Prostate gland (tissue), 2 donors: Measurements from ENCODE around the gene FAM124B. TPM values are rescaled to one million over a fixed set of nuclear protein-coding genes. Genes with fewer than 3 reads are reported as not detected.

Source experiments
- DNase-seq: peaks from one replicate; pipeline ENCODE4 v3.0.0-alpha.2; 2019; ENCODE audit warnings: low spot score
- H3K27ac ChIP-seq, 2 donors: fragments of 200-600 bp; sonication (generic); 2 replicates each; pipeline ENCODE4 v1.5.1; 2017 to 2019
- H3K27me3 ChIP-seq: fragments of 200-600 bp; sonication (generic); replicated peaks from 2 replicates; pipeline ENCODE4 v1.5.1; 2019; ENCODE audit not compliant: insufficient read depth
- H3K36me3 ChIP-seq, 2 donors: fragments of 200-600 bp; sonication (generic); 1 replicate in 1 of 2; 2 replicates in 1 of 2; pipeline versions ENCODE4 v1.5.1 to v1.8.1; 2017 to 2019
- H3K4me1 ChIP-seq: fragments of 200-600 bp; sonication (generic); replicated peaks from 2 replicates; pipeline ENCODE4 v1.5.1; 2019
- H3K4me3 ChIP-seq, 2 donors: fragments of 200-600 bp; sonication (generic); 2 replicates each; pipeline ENCODE4 v1.5.1; 2017 to 2019
- H3K9me3 ChIP-seq: fragments of 200-600 bp; sonication (generic); 2 replicates; pipeline ENCODE4 v1.5.1; 2017
- POLR2A ChIP-seq: fragments of 450-650 bp; IDR thresholded peaks from one replicate; pipeline ENCODE4 v1.6.1; 2016; ENCODE audit warnings: antibody characterized with exemption, mild to moderate bottlenecking
- POLR2AphosphoS5 ChIP-seq: sonication (generic); formaldehyde crosslinking; IDR thresholded peaks from one replicate; pipeline ENCODE4 v1.6.1; 2017; ENCODE audit warnings: antibody characterized with exemption
- WGBS: methylation state at CpG from one replicate; pipeline ENCODE4 v1.1.5; 2018; 5-methylcytosine and 5-hydroxymethylcytosine counted together
- intact Hi-C: fragments of 100-400 bp; cut with DNase I; formaldehyde crosslinking; loops from one replicate; pipeline ENCODE4 v1.14.2; 2022
- total RNA-seq, 2 donors: library from RNA; depleted of rRNA; stranded (reverse); fragments of >200 nt; gene quantifications; one replicate each; pipeline ENCODE4 v1.1.0, GENCODE V29; 2016
- TF ChIP-seq, protein P1 (sequence below), 4 experiments: fragments of 200-600 bp in 2 of 4; fragments of 450-650 bp in 2 of 4; sonication (generic) in 2 of 4; IDR thresholded peaks; 1 replicate in 3 of 4; 2 replicates in 1 of 4; pipeline ENCODE4 v1.5.1; 2016 to 2019; ENCODE audit warnings: antibody characterized with exemption in 4 of 4, mild to moderate bottlenecking in 2 of 4, moderate library complexity in 2 of 4

FAM124B gene
- total RNA-seq, 2 donors from 2014 or later, result 0.18 to 0.91 TPM

DNA sequence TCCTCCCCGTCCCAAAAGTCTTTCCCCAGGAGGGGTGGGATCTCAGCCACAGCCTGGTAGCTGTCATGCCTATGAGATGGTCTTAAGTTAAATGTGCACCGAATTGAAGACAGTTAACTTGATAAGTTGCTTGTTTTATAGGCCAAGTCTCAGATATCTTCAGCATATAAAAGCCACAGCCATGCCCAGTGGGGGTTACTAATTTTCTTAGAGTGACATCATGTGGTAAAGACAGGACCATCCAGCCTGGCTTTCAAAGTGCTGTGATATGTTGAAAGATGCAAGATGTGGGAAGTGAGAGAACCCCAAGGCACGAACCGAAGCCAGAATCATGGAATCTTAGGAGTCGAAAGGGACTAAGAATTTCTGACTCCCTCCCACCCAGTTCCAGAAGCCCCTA lies 42.1 kb upstream of the FAM124B start:
- Histone ChIP-seq H3K36me3 (no peaks in the 10 kb centered on the region), H3K27ac (no peak overlapping the region), H3K27me3 (no peaks in the 10 kb centered on the region), H3K4me1 (no peaks in the 10 kb centered on the region), H3K9me3 (no peaks in the 10 kb centered on the region), H3K4me3 (no peak overlapping the region)
- TF ChIP-seq, protein P1, sequence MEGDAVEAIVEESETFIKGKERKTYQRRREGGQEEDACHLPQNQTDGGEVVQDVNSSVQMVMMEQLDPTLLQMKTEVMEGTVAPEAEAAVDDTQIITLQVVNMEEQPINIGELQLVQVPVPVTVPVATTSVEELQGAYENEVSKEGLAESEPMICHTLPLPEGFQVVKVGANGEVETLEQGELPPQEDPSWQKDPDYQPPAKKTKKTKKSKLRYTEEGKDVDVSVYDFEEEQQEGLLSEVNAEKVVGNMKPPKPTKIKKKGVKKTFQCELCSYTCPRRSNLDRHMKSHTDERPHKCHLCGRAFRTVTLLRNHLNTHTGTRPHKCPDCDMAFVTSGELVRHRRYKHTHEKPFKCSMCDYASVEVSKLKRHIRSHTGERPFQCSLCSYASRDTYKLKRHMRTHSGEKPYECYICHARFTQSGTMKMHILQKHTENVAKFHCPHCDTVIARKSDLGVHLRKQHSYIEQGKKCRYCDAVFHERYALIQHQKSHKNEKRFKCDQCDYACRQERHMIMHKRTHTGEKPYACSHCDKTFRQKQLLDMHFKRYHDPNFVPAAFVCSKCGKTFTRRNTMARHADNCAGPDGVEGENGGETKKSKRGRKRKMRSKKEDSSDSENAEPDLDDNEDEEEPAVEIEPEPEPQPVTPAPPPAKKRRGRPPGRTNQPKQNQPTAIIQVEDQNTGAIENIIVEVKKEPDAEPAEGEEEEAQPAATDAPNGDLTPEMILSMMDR (IDR thresholded peaks at IDR 0.05), result no peak
- TF ChIP-seq POLR2A (no peak), POLR2AphosphoS5 (no peak)
- 86% methylated on average over 5 of the region's 5 CpGs for WGBS
- intact Hi-C loops, result loop anchor here (10.0 kb wide), 1 partner anchor 211 kb away; no protein-coding TSS in a partner anchor
- no peak for DNase-seq

DNA sequence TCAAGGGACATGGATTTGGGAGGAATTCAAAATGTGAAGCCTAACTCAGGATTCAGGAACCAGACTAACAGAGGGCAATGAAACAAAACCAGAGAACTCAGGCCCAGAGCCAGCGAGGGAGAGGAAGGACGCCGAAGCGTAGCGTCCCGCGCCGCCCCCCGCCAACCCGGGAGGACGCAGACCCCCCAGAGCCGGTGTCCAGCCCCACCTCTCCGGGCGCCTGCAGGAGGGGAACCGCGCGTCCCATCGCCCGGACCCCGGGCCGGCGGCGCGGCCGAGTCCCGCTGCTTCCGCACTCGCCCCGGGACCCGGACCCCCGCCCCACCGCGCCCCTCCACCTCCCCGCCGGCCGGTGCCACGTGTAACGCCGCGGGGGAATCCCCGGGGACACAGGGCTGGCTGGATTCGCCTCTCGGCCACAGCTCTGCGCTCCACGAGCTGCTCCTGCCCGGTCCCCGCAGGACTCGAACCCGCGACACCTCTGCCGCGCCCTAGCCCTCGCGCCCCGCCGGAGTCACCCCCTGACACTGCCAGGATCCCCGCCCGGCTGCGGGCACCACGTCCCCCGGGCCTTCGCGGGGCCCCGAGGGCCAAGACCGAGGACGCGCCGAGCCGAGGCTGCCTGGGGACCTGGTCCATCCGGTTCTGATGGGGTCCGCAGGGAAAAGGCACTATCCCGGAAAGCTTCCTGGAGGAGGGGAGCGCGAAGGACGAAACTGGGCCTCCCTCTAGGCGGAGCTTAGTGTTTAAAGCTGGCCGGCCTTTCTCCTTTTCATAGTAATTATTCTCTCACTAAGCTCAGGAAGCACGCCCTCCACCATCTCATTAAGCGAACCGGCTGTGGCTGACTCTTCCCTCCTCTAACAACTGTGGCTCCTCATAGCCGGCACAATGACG lies 40.4 kb upstream of the FAM124B start:
- Histone ChIP-seq H3K4me1 (no peaks in the 10 kb centered on the region), H3K4me3 (peak overlapping the region; percentile 29 to 32), H3K9me3 (no peaks in the 10 kb centered on the region), H3K27me3 (no peaks in the 10 kb centered on the region), H3K27ac (no peak overlapping the region), H3K36me3 (no peaks in the 10 kb centered on the region)
- intact Hi-C loops, result loop anchor here (10.0 kb wide), 1 partner anchor 212 kb away; no protein-coding TSS in a partner anchor
- DNase-seq, result no peak
- TF ChIP-seq, protein P1 (IDR thresholded peaks at IDR 0.05), result no peak
- no peak for TF ChIP-seq POLR2A
- no peak for TF ChIP-seq POLR2AphosphoS5
- 10% methylated on average over 42 of the region's 82 CpGs for WGBS

DNA sequence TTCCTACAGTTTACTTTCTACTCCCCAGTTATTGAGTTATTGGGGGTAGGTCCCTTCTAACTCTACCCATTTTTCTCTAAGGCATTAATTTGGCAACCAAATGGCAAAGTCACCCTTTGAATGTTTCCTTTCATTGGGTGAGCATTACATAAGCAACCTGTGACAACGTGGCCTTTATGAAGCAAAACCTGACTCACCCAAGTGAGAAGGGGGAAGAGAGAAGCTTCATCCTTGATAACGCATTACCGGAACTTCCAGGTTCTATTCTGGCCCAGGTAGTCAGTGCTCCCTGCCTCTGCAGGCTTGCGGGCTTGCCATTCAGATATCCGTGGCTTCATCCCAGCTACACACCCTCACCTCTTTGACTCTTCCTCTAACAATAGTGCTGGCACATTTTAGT lies 39.1 kb upstream of the FAM124B start:
- DNase-seq, result no peak
- no peak overlapping the region for H3K27ac ChIP-seq
- TF ChIP-seq POLR2AphosphoS5 (no peak), POLR2A (no peak)
- TF ChIP-seq, protein P1 (IDR thresholded peaks at IDR 0.05), result no peak
- H3K4me1 ChIP-seq, result no peaks in the 10 kb centered on the region
- H3K9me3 ChIP-seq, result no peaks in the 10 kb centered on the region
- intact Hi-C loops, result loop anchor here (10.0 kb wide), 1 partner anchor 214 kb away; no protein-coding TSS in a partner anchor
- H3K36me3 ChIP-seq, result no peaks in the 10 kb centered on the region
- 79% methylated on average over 5 of the region's 5 CpGs for WGBS
- H3K4me3 ChIP-seq, result no peak overlapping the region
- H3K27me3 ChIP-seq, result no peaks in the 10 kb centered on the region

DNA sequence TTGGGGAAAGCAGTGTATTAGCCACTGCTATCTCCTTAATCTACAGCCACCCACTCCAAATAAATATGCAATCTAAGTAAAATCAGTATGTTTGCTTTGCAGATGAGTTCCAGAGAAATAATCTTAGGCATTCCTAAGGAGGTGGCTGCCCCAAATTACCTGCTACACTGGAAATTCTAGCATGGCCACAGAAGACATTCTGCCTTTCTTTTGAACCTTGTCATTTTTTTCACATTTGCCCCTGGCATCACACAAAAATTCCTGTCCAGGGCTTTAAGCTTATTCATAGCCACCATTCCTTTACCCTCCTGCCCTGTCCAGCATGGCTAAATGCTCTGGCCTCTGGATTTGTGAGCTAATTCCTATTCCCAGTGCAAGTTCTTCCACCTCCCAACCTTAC lies 36.8 kb upstream of the FAM124B start:
- no peak overlapping the region for H3K27ac ChIP-seq
- H3K27me3 ChIP-seq, result no peaks in the 10 kb centered on the region
- no peak for TF ChIP-seq POLR2A
- TF ChIP-seq POLR2AphosphoS5, result no peak
- TF ChIP-seq, protein P1 (IDR thresholded peaks at IDR 0.05), result no peak
- no peak overlapping the region for H3K4me3 ChIP-seq
- DNase-seq, result no peak
- H3K36me3 ChIP-seq, result no peaks in the 10 kb centered on the region
- no peaks in the 10 kb centered on the region for H3K4me1 ChIP-seq
- intact Hi-C loops, result no loop called here
- H3K9me3 ChIP-seq, result no peaks in the 10 kb centered on the region

DNA sequence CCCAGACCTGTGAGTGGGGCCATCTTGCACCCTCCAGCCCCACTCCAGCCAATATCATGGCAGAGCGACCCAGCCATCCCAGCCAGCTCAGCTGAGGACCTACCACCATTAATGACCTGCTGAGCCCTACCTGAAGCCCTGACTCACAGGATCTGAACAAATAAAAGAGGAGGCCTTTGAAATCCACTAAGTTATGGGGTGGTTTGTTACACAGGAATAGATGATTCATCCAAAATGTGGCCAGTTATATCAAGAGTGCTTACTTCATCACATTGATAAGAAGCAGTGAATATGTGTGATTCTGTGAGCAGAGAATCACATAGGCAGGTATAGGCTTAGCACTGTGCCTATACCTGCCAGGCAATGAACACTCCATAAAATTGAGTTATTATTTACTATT lies 34.7 kb upstream of the FAM124B start:
- Histone ChIP-seq H3K27ac (no peak overlapping the region), H3K4me1 (no peaks in the 10 kb centered on the region), H3K36me3 (no peaks in the 10 kb centered on the region), H3K27me3 (no peaks in the 10 kb centered on the region), H3K4me3 (no peak overlapping the region), H3K9me3 (no peaks in the 10 kb centered on the region)
- DNase-seq, result no peak
- intact Hi-C loops, result no loop called here
- TF ChIP-seq, protein P1 (IDR thresholded peaks at IDR 0.05), result no peak
- TF ChIP-seq POLR2AphosphoS5 (no peak), POLR2A (no peak)
- WGBS, result 95% methylated on average over 1 of the region's 1 CpG
